Activated T-cell treated with anti-CD3 and anti-CD28 coated beads for 1 hour (primary cell): ENCODE results near the gene SKI.
"Not testable (repeated sequence)": the region's sequence is repeated elsewhere in the genome, so short reads cannot be mapped to it uniquely, and the experiment has no call there.

ENCODE experiments used
- DNase-seq: peaks from one replicate; pipeline ENCODE4 v3.0.0-alpha.2; 2020; ENCODE audit warnings: low read depth

SKI gene

GRCh38 chr1:2259668-2260402, 31.7 kb downstream of the SKI start:
- DNase-seq: no peak

GRCh38 chr1:2260470-2260869, 32.4 kb downstream of the SKI start:
- DNase-seq: not testable (repeated sequence)

GRCh38 chr1:2260917-2261316, 32.8 kb downstream of the SKI start:
- DNase-seq: no peak

- DNase-seq: not testable (repeated sequence)
Observed at GRCh38 chr1:2261476-2262395, 33.6 kb downstream of the SKI start.

DNA sequence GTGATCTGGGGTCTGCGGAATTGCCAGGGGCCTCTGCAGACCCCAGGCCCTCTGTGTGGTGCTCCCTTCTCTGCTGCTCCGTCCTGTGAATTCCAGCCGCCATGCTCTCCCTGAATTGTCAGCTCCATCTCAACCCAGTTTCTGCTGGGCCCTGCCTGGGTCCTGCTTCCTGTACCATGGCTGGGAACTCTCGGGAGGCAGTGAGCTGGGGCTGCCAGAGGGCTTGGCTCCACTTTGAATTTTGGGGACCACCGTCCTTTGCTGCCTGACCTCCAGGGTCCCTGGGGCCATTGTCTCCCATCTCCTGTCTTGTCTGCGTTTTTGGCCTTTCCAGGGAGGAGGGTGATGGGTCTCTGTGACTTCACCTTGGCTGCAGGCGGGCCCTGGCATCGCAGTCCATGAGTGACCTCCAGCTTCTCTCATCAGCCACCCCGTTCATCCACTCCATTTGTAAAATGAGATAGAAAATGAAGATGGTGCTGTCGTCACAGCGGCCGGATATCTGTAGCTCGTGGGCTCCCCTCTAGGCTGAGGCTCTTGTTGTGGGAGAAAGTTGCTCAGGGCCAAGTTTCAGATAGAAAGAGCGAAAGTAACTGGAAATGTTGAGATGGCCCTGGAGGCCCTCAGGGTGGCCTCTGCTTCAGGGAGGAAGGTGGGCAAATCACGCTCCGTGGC, 38.3 kb downstream of the SKI start:
- DNase-seq: no peak

DNA sequence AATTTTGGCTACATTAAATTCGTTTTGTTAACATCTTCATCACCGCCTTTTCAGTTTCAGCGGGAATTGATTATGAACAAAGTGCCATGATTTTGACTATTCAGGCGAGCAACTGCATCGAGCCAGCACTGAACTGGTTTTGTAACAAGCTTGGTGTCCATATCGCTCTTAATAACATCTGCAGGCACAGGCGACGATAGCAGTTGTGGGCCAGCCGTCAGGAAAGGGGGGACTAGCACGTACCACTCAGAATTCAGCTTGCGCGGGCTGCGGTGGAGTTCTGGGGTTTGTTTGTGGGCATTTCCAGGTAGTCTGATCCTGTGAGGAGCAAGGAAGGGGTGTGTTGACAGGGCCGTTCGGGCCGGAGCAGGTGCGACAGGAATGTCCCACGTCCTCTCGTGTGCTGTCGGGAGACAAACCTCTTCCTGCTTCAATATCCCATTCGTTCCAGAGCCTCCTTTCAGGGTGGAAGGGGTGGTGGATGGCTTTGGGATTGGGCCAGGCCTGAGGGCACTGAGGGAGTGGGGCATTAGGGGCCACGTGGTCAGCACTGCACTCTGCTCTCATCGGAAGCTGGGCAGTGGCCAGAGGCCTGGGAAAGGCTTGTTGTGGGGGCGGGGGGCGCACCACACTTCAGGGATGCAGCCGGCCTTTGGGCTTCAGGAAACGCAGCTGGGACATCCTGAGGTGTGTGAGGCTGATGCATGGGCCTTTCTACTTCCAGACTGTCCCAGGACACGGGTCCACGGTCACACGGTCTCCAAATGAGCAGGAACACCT, 39.1 kb downstream of the SKI start:
- DNase-seq: no peak

- no peak for DNase-seq
Observed at GRCh38 chr1:2267862-2268261, 39.7 kb downstream of the SKI start.

GRCh38 chr1:2268285-2269056, 40.4 kb downstream of the SKI start:
- no peak for DNase-seq

GRCh38 chr1:2269193-2269921, 41.2 kb downstream of the SKI start:
- no peak for DNase-seq

- DNase-seq: no peak
Observed at GRCh38 chr1:2269922-2270259, 41.8 kb downstream of the SKI start.

DNA sequence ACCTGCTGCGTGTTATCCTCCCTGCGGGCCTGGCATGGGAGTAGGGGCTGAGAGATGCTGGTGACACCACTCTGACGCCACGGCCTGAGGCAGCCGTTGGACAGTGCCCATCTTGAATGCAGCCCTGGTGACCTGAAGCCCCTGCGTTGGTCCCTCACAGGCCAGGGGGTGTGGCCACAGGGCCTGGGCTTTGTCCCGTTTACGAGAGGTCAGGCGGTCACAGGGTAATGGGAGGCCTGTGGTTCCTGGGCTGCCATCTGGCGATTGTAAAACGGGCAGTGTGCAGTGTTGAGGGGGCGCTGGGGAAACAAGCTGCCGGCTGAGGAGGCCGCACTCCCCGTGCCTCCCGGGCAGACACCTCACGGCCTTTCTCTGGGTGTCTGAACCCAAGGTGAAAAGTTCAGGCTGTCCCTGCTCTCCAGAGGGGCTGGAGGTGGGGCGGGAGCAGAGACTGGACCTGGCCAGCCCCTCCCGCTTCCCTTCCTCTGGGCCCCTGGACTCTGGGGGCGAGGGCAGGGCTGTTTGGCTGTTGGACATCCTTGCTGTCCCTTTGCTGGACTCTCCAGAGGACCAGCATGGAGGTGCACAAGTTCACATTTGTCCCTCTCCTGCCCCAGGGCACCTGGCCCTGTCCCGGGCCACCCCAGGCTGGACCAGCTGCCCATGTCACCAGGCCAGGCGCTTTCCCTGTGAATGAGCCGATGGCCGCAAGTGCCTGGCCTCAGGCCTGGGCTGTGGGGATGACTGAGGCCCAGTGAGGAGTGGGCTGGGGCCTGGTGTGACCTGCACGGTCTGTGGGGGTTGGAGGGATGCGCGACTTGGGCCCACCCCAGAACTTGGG, 42.4 kb downstream of the SKI start:
- DNase-seq: no peak

DNA sequence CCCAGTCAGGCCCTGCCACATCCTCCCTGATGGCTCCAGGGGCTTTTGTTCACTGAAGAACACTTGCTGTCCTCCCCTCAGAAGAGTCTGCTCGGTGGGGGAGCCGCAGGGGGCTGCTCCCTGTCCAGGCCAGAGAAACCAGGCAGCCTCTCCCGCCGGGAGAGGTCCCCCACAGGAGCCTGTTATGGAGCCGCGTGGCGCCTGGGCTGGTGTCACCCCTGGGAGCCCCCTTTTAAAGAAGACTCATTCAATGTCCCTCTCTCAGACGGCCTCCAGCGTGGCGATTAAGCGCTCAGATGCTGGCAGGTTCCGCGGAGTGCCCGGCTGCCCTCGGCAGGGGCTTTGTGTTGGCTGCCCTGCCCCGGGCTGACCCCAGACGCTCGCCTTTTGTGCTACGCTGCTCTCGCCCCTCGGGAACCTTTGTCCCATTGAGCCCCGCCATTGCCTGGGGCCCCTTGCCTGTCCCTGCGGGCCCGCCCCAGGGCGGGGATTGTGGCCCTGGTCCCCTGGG, 43.1 kb downstream of the SKI start:
- no peak for DNase-seq

GRCh38 chr1:2271841-2272655, 43.9 kb downstream of the SKI start:
- DNase-seq: no peak

GRCh38 chr1:2272686-2273400, 44.7 kb downstream of the SKI start:
- DNase-seq: no peak

- no peak for DNase-seq
Observed at GRCh38 chr1:2273401-2274090, 45.4 kb downstream of the SKI start.

- DNase-seq: no peak
Observed at GRCh38 chr1:2274231-2274928, 46.3 kb downstream of the SKI start.
